Right lobe of liver (tissue), 4 donors: ENCODE measurements around the gene SSB.

Experiments used
- POLR2A ChIP-seq: fragments of 450-650 bp; IDR thresholded peaks from one replicate; pipeline ENCODE4 v1.6.1; 2017; ENCODE audit warnings: antibody characterized with exemption, mild to moderate bottlenecking
- TF ChIP-seq, protein P1 (sequence below), 4 donors: fragments of 200-600 bp in 3 of 4; fragments of 450-650 bp in 1 of 4; IDR thresholded peaks; one replicate each; pipeline versions ENCODE4 v1.5.1 to v1.8.0; 2016 to 2022; ENCODE audit warnings: antibody characterized with exemption in 4 of 4, mild to moderate bottlenecking in 2 of 4
- donor health status: DM: no; HTN: no; CAD: no.
- donor health status: DM: no; HTN: no; CAD: no.
- donor health status: DM: no; HTN: yes; CAD: no.

DNA sequence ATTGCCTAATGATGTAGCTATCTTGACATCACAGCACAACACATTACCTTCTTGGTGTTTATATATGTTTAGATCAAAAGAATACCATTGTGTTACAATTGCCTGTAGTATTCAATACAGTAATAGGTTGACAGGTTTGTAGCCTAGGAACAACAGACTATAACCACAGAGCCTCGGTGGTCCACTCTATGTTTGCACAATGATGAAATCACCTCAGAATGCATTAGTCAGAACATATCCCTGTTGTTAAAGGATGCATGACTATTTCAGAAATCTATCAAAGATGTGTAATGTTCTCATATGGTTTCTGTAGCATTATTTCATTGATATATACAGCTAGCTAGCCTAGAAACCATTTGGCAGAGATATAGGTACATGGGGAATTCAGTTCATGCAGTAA is 17.2 kb downstream of the SSB start:
- TF ChIP-seq, protein P1, sequence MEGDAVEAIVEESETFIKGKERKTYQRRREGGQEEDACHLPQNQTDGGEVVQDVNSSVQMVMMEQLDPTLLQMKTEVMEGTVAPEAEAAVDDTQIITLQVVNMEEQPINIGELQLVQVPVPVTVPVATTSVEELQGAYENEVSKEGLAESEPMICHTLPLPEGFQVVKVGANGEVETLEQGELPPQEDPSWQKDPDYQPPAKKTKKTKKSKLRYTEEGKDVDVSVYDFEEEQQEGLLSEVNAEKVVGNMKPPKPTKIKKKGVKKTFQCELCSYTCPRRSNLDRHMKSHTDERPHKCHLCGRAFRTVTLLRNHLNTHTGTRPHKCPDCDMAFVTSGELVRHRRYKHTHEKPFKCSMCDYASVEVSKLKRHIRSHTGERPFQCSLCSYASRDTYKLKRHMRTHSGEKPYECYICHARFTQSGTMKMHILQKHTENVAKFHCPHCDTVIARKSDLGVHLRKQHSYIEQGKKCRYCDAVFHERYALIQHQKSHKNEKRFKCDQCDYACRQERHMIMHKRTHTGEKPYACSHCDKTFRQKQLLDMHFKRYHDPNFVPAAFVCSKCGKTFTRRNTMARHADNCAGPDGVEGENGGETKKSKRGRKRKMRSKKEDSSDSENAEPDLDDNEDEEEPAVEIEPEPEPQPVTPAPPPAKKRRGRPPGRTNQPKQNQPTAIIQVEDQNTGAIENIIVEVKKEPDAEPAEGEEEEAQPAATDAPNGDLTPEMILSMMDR (IDR thresholded peaks at IDR 0.05), result no peak
- TF ChIP-seq POLR2A, result no peak
